ENCODE data around the gene NPLOC4. TPM values are rescaled to one million over a fixed set of nuclear protein-coding genes. Genes with fewer than 3 reads are reported as not detected.

Gene NPLOC4
- total RNA-seq, 1 donor from 2014 or later: 128 TPM

GRCh38 chr17:81609541-81610311 lies 27.2 kb downstream of the NPLOC4 start:
- Histone ChIP-seq H3K9me3 (no peaks in the 10 kb centered on the region), H3K4me3 (no peak overlapping the region), H3K27me3 (no peaks in the 10 kb centered on the region), H3K36me3 (peaks cover 62 to 72% of the 10 kb centered on the region in 2 donors), H3K4me1 (peaks cover 0 to 4% of the 10 kb centered on the region in 2 donors), H3K27ac (no peak overlapping the region)
- no peak for DNase-seq (ENCODE audit: low spot score in 2 of 2)
- TF ChIP-seq CTCF (IDR thresholded peaks at IDR 0.05): no peak
- intact Hi-C loops (cut with DNase I): no loop called here

GRCh38 chr17:81608605-81609004 lies 28.3 kb downstream of the NPLOC4 start:
- intact Hi-C loops (cut with DNase I): no loop called here
- peaks cover 73 to 83% of the 10 kb centered on the region in 2 donors for H3K36me3 ChIP-seq

GRCh38 chr17:81608082-81608481 lies 28.8 kb downstream of the NPLOC4 start:
- no peaks in the 10 kb centered on the region for H3K9me3 ChIP-seq
- no peak for TF ChIP-seq CTCF (IDR thresholded peaks at IDR 0.05)
- H3K27ac ChIP-seq: no peak overlapping the region
- DNase-seq (ENCODE audit: low spot score in 2 of 2): no peak
- intact Hi-C loops (cut with DNase I): no loop called here
- no peaks in the 10 kb centered on the region for H3K27me3 ChIP-seq
- no peak overlapping the region for H3K4me3 ChIP-seq
- peaks cover 79 to 87% of the 10 kb centered on the region in 2 donors for H3K36me3 ChIP-seq
- H3K4me1 ChIP-seq: no peaks in the 10 kb centered on the region

More at GRCh38 chr17:81608605-81609004, 28.3 kb downstream of the NPLOC4 start:
- no peak for DNase-seq (ENCODE audit: low spot score in 2 of 2)
- no peak overlapping the region for H3K4me3 ChIP-seq
- H3K27me3 ChIP-seq: no peaks in the 10 kb centered on the region
- no peak for TF ChIP-seq CTCF (IDR thresholded peaks at IDR 0.05)
- no peaks in the 10 kb centered on the region for H3K9me3 ChIP-seq
- no peaks in the 10 kb centered on the region for H3K4me1 ChIP-seq
- no peak overlapping the region for H3K27ac ChIP-seq

GRCh38 chr17:81607431-81607830 lies 29.5 kb downstream of the NPLOC4 start:
- DNase-seq (ENCODE audit: low spot score in 2 of 2): no peak
- Histone ChIP-seq H3K27ac (no peak overlapping the region), H3K4me3 (no peak overlapping the region), H3K9me3 (no peaks in the 10 kb centered on the region), H3K4me1 (no peaks in the 10 kb centered on the region), H3K27me3 (no peaks in the 10 kb centered on the region), H3K36me3 (peaks cover 78 to 85% of the 10 kb centered on the region in 2 donors)
- TF ChIP-seq CTCF (IDR thresholded peaks at IDR 0.05): no peak
- intact Hi-C loops (cut with DNase I): no loop called here

GRCh38 chr17:81603846-81604610 lies 32.9 kb downstream of the NPLOC4 start:
- no peak for TF ChIP-seq CTCF (IDR thresholded peaks at IDR 0.05)
- H3K4me1 ChIP-seq: peaks cover 4 to 7% of the 10 kb centered on the region in 2 donors
- no peaks in the 10 kb centered on the region for H3K27me3 ChIP-seq
- H3K4me3 ChIP-seq: no peak overlapping the region
- intact Hi-C loops (cut with DNase I): no loop called here
- DNase-seq (ENCODE audit: low spot score in 2 of 2): no peak
- H3K9me3 ChIP-seq: no peaks in the 10 kb centered on the region
- no peak overlapping the region for H3K27ac ChIP-seq
- H3K36me3 ChIP-seq: peaks cover 54 to 57% of the 10 kb centered on the region in 2 donors

Data from ascending aorta (tissue), 2 donors.